Common myeloid progenitor, CD34-positive (primary cell): ENCODE measurements around the gene KIAA1549.

Experiments
- CTCF ChIA-PET: fragments of 350-600 bp; sonication (Branson Sonifier 250); formaldehyde crosslinking; loops from one replicate; lab custom pipeline; 2021; ENCODE audit warnings: antibody characterized with exemption; lab: Charles Lee
- POLR2A ChIA-PET: fragments of 350-600 bp; sonication (Branson Sonifier 250); formaldehyde crosslinking; loops from one replicate; lab custom pipeline; 2021; ENCODE audit warnings: antibody characterized with exemption; lab: Charles Lee
- DNase-seq, 3 donors: peaks; one replicate each; pipeline versions ENCODE4 v3.0.0 to v3.0.0-alpha.2; 2013
- H3K27ac ChIP-seq, 2 experiments: 1 replicate in 1 of 2; 2 replicates in 1 of 2; pipeline ENCODE4 v1.7.0; 2013; ENCODE audit warnings: inconsistent platforms in 2 of 2, low read length in 2 of 2, mild to moderate bottlenecking in 2 of 2, low read depth in 1 of 2, moderate library complexity in 1 of 2; ENCODE audit not compliant: severe bottlenecking in 2 of 2, insufficient read depth in 1 of 2, poor library complexity in 1 of 2
- H3K27me3 ChIP-seq, 5 experiments: replicated peaks in 2 of 5; 1 replicate in 3 of 5; 2 replicates in 2 of 5; pipeline versions ENCODE4 v1.6.1 to v1.7.0; 2013; ENCODE audit warnings: low read length in 4 of 5, mild to moderate bottlenecking in 2 of 5, moderate library complexity in 2 of 5, inconsistent platforms in 1 of 5; ENCODE audit not compliant: insufficient read depth in 5 of 5, control insufficient read depth in 4 of 5
- H3K36me3 ChIP-seq, 4 experiments: 1 replicate in 2 of 4; 2 replicates in 2 of 4; pipeline versions ENCODE4 v1.6.1 to v1.7.0; 2013; ENCODE audit warnings: low read length in 3 of 4, control low read depth in 1 of 4, mild to moderate bottlenecking in 1 of 4; ENCODE audit not compliant: control insufficient read depth in 4 of 4, insufficient read depth in 4 of 4
- H3K4me1 ChIP-seq, 4 experiments: 1 replicate in 3 of 4; 2 replicates in 1 of 4; pipeline versions ENCODE4 v1.6.1 to v1.7.1; 2013; ENCODE audit warnings: low read length in 3 of 4, mild to moderate bottlenecking in 3 of 4, control low read depth in 1 of 4, inconsistent platforms in 1 of 4, moderate library complexity in 1 of 4; ENCODE audit not compliant: control insufficient read depth in 4 of 4, insufficient read depth in 4 of 4; ENCODE audit errors: control extremely low read depth in 1 of 4
- H3K4me3 ChIP-seq, 7 experiments: 1 replicate in 4 of 7; 2 replicates in 3 of 7; pipeline versions ENCODE4 v1.5.1 to v1.7.0; 2013; ENCODE audit warnings: mild to moderate bottlenecking in 7 of 7, low read length in 6 of 7, moderate library complexity in 6 of 7, inconsistent platforms in 2 of 7, low read depth in 2 of 7, control low read depth in 1 of 7; ENCODE audit not compliant: insufficient read depth in 4 of 7, control insufficient read depth in 1 of 7; ENCODE audit errors: extremely low read depth in 1 of 7
- H3K9me3 ChIP-seq, 5 experiments: 1 replicate in 4 of 5; 2 replicates in 1 of 5; pipeline versions ENCODE4 v1.6.1 to v1.7.1; 2013; ENCODE audit warnings: low read length in 4 of 5, mild to moderate bottlenecking in 2 of 5, inconsistent platforms in 1 of 5, low read depth in 1 of 5, moderate library complexity in 1 of 5; ENCODE audit not compliant: control insufficient read depth in 4 of 5, insufficient read depth in 2 of 5; ENCODE audit errors: control extremely low read depth in 1 of 5
- WGBS: methylation state at CpG from one replicate; pipeline ENCODE4 v1.1.5; 2013; ENCODE audit not compliant: insufficient coverage; 5-methylcytosine and 5-hydroxymethylcytosine counted together

KIAA1549 gene

GRCh38 chr7:138921277-138921676 is 59.9 kb downstream of the KIAA1549 start:
- 100% methylated on average over 9 of the region's 11 CpGs for WGBS
- H3K36me3 ChIP-seq = peaks cover 3 to 25% (median 15%) of the 10 kb centered on the region in 4 experiments
- peaks cover 0 to 2% (median 0%) of the 10 kb centered on the region in 5 experiments for H3K9me3 ChIP-seq
- CTCF ChIA-PET = no interaction called here
- H3K27me3 ChIP-seq = no peaks in the 10 kb centered on the region
- H3K27ac ChIP-seq = no peak overlapping the region
- no peak overlapping the region for H3K4me3 ChIP-seq
- peaks cover 0 to 12% (median 8%) of the 10 kb centered on the region in 4 experiments for H3K4me1 ChIP-seq
- POLR2A ChIA-PET = no interaction called here
- no peak for DNase-seq

DNA sequence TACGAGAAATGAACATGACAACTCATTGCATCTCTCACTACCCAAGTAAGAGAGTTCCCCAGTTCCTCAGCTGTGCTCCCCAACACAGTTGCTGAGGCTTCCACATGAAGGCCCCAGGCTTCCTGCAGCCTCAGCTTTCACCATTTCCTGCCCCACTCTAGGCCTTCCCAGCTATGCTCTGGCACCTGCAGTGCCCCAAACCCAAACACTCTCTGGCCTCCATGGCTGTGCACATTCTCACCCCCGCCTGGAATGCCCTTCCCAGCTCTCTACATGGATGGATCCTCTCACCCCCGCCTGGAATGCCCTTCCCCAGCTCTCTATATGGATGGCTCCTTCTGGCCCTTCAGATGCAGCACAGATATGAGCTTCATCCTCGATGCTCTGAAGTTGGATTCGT is 61.3 kb downstream of the KIAA1549 start:
- peak in 1 of 3 donors; percentile 29 for DNase-seq
- Histone ChIP-seq H3K36me3 (peaks cover 3 to 25% (median 15%) of the 10 kb centered on the region in 4 experiments), H3K4me3 (no peak overlapping the region), H3K27ac (peak overlapping the region in 1 of 2 experiments; percentile 39), H3K4me1 (peaks cover 0 to 7% (median 6%) of the 10 kb centered on the region in 4 experiments), H3K27me3 (no peaks in the 10 kb centered on the region), H3K9me3 (peaks cover 0 to 2% (median 0%) of the 10 kb centered on the region in 5 experiments)
- POLR2A ChIA-PET = interaction anchor here (0.6 kb wide), 1 partner anchor 9 kb away, joined by 3 read pairs; no protein-coding TSS in a partner anchor
- 82% methylated on average over 4 of the region's 5 CpGs for WGBS
- CTCF ChIA-PET = interaction anchor here (0.9 to 1.5 kb wide), 2 partner anchors 9 to 11 kb away, joined by 3 to 5 read pairs; no protein-coding TSS in a partner anchor

GRCh38 chr7:138919216-138919615 is 62.0 kb downstream of the KIAA1549 start:
- H3K4me3 ChIP-seq = no peak overlapping the region
- peaks cover 0 to 2% (median 0%) of the 10 kb centered on the region in 5 experiments for H3K9me3 ChIP-seq
- peaks cover 0 to 7% (median 6%) of the 10 kb centered on the region in 4 experiments for H3K4me1 ChIP-seq
- no peak overlapping the region for H3K27ac ChIP-seq
- no peaks in the 10 kb centered on the region for H3K27me3 ChIP-seq
- ChIA-PET POLR2A (no interaction called here), CTCF (interaction anchor here (0.9 to 1.5 kb wide), 2 partner anchors 8 to 11 kb away, joined by 3 to 5 read pairs; no protein-coding TSS in a partner anchor)
- 100% methylated on average over 5 of the region's 9 CpGs for WGBS
- DNase-seq = no peak
- H3K36me3 ChIP-seq = peaks cover 3 to 25% (median 15%) of the 10 kb centered on the region in 4 experiments

GRCh38 chr7:138918756-138919155 is 62.4 kb downstream of the KIAA1549 start:
- Histone ChIP-seq H3K9me3 (peaks cover 0 to 2% (median 0%) of the 10 kb centered on the region in 5 experiments), H3K27ac (no peak overlapping the region), H3K4me3 (no peak overlapping the region), H3K36me3 (peaks cover 3 to 25% (median 15%) of the 10 kb centered on the region in 4 experiments), H3K4me1 (peaks cover 0 to 7% (median 6%) of the 10 kb centered on the region in 4 experiments), H3K27me3 (no peaks in the 10 kb centered on the region)
- ChIA-PET CTCF (interaction anchor here (1.5 kb wide), 1 partner anchor 8 kb away, joined by 5 read pairs; no protein-coding TSS in a partner anchor), POLR2A (no interaction called here)
- WGBS = 100% methylated on average over 10 of the region's 10 CpGs
- DNase-seq = no peak

DNA sequence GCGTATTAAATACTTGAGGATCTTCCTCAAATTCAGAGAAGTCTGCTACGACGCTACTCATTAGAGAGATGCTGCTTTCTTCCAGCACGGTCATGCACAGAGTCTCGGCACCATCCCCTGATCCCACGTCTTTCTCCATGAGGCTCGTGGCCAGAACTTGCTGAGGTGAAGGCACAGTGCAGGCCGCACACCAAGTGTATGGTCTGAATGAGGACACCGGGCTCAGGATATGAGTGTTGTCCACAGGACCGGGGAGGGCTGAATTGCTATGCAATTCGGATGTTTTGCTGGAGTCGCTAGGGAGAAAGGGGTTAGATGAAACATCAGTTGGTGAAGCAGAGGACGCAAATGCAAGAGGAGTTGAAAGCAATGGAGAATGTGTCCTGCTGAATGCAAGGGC is 63.0 kb downstream of the KIAA1549 start:
- Histone ChIP-seq H3K27me3 (no peaks in the 10 kb centered on the region), H3K4me1 (peaks cover 0 to 7% (median 6%) of the 10 kb centered on the region in 4 experiments), H3K27ac (no peak overlapping the region), H3K9me3 (peaks cover 0 to 7% (median 0%) of the 10 kb centered on the region in 5 experiments), H3K4me3 (no peak overlapping the region), H3K36me3 (peaks cover 3 to 25% (median 16%) of the 10 kb centered on the region in 4 experiments)
- no peak for DNase-seq
- ChIA-PET CTCF (no interaction called here), POLR2A (no interaction called here)
- 97% methylated on average over 12 of the region's 13 CpGs for WGBS

- Histone ChIP-seq H3K27me3 (no peaks in the 10 kb centered on the region), H3K36me3 (peaks cover 3 to 25% (median 16%) of the 10 kb centered on the region in 4 experiments), H3K27ac (no peak overlapping the region), H3K4me1 (peaks cover 0 to 7% (median 6%) of the 10 kb centered on the region in 4 experiments), H3K4me3 (no peak overlapping the region), H3K9me3 (peaks cover 0 to 10% (median 0%) of the 10 kb centered on the region in 5 experiments)
- ChIA-PET POLR2A (no interaction called here), CTCF (no interaction called here)
- no peak for DNase-seq
- WGBS = 98% methylated on average over 16 of the region's 16 CpGs
Observed at GRCh38 chr7:138917771-138918170, 63.4 kb downstream of the KIAA1549 start.

DNA sequence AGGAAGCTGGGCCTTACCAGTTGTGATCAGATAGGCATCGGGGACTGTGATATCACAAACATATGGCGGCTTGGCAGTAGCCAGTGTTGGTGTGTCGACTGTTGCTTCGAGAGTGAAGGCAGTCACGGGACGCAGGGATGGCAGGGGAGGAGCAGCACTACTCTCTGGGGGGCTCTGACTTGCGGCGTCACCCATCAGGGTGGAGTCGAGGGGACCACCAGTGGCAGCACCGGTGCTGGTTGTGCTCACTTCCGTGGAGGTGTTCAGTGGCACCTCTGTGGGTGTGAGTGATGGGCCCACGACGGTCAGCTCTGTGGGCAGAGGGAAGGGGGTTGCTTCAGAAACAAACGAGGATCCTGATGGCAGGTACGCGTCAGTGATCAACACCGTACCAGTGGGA is 64.5 kb downstream of the KIAA1549 start:
- H3K27me3 ChIP-seq = no peaks in the 10 kb centered on the region
- POLR2A ChIA-PET = no interaction called here
- H3K36me3 ChIP-seq = peaks cover 7 to 34% (median 24%) of the 10 kb centered on the region in 4 experiments
- peaks cover 0 to 7% (median 6%) of the 10 kb centered on the region in 4 experiments for H3K4me1 ChIP-seq
- peaks cover 0 to 11% (median 2%) of the 10 kb centered on the region in 5 experiments for H3K9me3 ChIP-seq
- 92% methylated on average over 17 of the region's 17 CpGs for WGBS
- no peak overlapping the region for H3K27ac ChIP-seq
- CTCF ChIA-PET = no interaction called here
- no peak for DNase-seq
- no peak overlapping the region for H3K4me3 ChIP-seq
